Activated T-helper 1 cell treated with anti-CD3 and anti-CD28 coated beads, Interleukin-12 subunit alpha, Interleukin-12 subunit beta, Interleukin-2, Interleukin-4 antibody, amounts not matched to agents 30 ng/mL and 10 ng/mL and 1 ng/mL, durations not matched to agents 14 hours and 24 hours and 36 hours (primary cell): ENCODE measurements around the gene PGPEP1. TPM values are rescaled to one million over a fixed set of nuclear protein-coding genes. Genes with fewer than 3 reads are reported as not detected.

Experiments used
- DNase-seq: peaks from one replicate; pipeline ENCODE4 v3.0.0; 2021; ENCODE audit warnings: low spot score
- H3K27ac Mint-ChIP-seq: one replicate; pipeline ENCODE4 v1.8.0; 2021; ENCODE audit warnings: mild to moderate bottlenecking, mixed read lengths
- H3K27me3 Mint-ChIP-seq: one replicate; pipeline ENCODE4 v1.8.0; 2022; ENCODE audit warnings: mild to moderate bottlenecking, moderate library complexity, mixed read lengths; ENCODE audit not compliant: insufficient read depth
- H3K36me3 Mint-ChIP-seq: one replicate; pipeline ENCODE4 v1.8.0; 2021; ENCODE audit warnings: low read depth, mixed read lengths
- H3K4me1 Mint-ChIP-seq: one replicate; pipeline ENCODE4 v1.8.0; 2021; ENCODE audit warnings: low read depth, mixed read lengths
- H3K4me3 Mint-ChIP-seq: one replicate; pipeline ENCODE4 v1.8.0; 2021; ENCODE audit warnings: mild to moderate bottlenecking, moderate library complexity, mixed read lengths
- H3K9me3 Mint-ChIP-seq: one replicate; pipeline ENCODE4 v1.8.0; 2021; ENCODE audit warnings: mixed read lengths
- intact Hi-C: fragments of 100-400 bp; cut with micrococcal nuclease; formaldehyde crosslinking; loops from one replicate; pipeline ENCODE4 v1.15.1; 2024
- total RNA-seq: library from RNA; stranded (reverse); gene quantifications from 2 replicates; pipeline ENCODE4 v1.2.3, GENCODE V29; 2022

The PGPEP1 gene
- total RNA-seq, 1 donor from 2014 or later = 17.9 TPM

GRCh38 chr19:18326772-18327171, 13.6 kb upstream of the PGPEP1 start:
- intact Hi-C loops = loop anchor here (10.0 kb wide), 1 partner anchor 322 kb away; the partner anchor contains the start of gene ARRDC2
- Mint-ChIP-seq H3K4me3 (no peak overlapping the region), H3K27ac (no peak overlapping the region), H3K36me3 (peaks cover 3% of the 10 kb centered on the region), H3K4me1 (peaks cover 30% of the 10 kb centered on the region), H3K9me3 (no peaks in the 10 kb centered on the region), H3K27me3 (no peaks in the 10 kb centered on the region)
- no peak for DNase-seq

DNA sequence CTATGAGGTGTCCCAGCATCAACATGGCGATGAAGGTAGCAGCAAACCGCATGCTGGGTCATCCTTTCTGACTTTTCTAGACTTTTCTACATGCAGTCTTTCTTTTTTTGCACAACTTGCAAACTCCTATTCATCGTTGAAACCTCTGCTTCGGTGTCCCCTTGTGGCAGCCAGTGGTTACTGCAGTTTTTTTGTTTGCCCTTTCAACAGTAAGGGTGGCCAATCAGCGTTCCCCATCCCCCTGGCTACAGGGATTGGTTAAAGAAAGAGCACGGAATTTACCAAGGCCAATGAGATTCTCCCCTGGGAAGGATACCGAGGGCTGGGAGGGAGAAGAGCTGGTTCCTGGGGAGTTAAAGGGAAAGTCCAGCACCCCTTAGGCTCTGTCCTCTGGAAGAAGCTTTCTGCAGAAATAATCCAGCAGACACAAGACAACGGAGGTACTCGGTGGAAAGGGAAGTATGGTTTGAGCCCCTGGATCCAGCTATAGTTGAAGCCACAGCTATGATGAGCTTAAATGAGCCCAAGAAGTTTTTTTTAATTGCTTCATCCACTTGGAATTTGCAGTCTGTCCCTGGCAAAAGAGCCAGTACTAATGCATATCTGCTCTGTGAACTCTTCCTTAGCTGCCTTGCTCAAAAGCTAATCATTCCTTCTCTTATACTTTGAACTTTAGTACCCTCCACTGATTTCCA, 11.9 kb upstream of the PGPEP1 start:
- Mint-ChIP-seq H3K27me3 (no peaks in the 10 kb centered on the region), H3K4me3 (peak overlapping the region; percentile 31), H3K9me3 (no peaks in the 10 kb centered on the region), H3K27ac (peak overlapping the region; percentile 63), H3K4me1 (peaks cover 19% of the 10 kb centered on the region), H3K36me3 (no peaks in the 10 kb centered on the region)
- intact Hi-C loops = loop anchor here (1.0 to 10.0 kb wide), 4 partner anchors 12 to 324 kb away; partner anchors contain the start of genes ARRDC2, PGPEP1 and RAB3A
- DNase-seq = peak; percentile 86

GRCh38 chr19:18329035-18329376, 11.4 kb upstream of the PGPEP1 start:
- H3K4me3 Mint-ChIP-seq = no peak overlapping the region

GRCh38 chr19:18330868-18331267, 9.5 kb upstream of the PGPEP1 start:
- H3K36me3 Mint-ChIP-seq = no peaks in the 10 kb centered on the region
- no peak for DNase-seq
- H3K27ac Mint-ChIP-seq = no peak overlapping the region
- H3K27me3 Mint-ChIP-seq = no peaks in the 10 kb centered on the region
- no peak overlapping the region for H3K4me3 Mint-ChIP-seq
- intact Hi-C loops = no loop called here
- H3K4me1 Mint-ChIP-seq = peaks cover 12% of the 10 kb centered on the region
- H3K9me3 Mint-ChIP-seq = no peaks in the 10 kb centered on the region

More at GRCh38 chr19:18329035-18329376, 11.4 kb upstream of the PGPEP1 start:
- Mint-ChIP-seq H3K9me3 (no peaks in the 10 kb centered on the region), H3K27ac (no peak overlapping the region), H3K36me3 (no peaks in the 10 kb centered on the region), H3K27me3 (no peaks in the 10 kb centered on the region), H3K4me1 (peaks cover 14% of the 10 kb centered on the region)
- intact Hi-C loops = loop anchor here (10.0 kb wide), 1 partner anchor 324 kb away; the partner anchor contains the start of gene ARRDC2
- no peak for DNase-seq

DNA sequence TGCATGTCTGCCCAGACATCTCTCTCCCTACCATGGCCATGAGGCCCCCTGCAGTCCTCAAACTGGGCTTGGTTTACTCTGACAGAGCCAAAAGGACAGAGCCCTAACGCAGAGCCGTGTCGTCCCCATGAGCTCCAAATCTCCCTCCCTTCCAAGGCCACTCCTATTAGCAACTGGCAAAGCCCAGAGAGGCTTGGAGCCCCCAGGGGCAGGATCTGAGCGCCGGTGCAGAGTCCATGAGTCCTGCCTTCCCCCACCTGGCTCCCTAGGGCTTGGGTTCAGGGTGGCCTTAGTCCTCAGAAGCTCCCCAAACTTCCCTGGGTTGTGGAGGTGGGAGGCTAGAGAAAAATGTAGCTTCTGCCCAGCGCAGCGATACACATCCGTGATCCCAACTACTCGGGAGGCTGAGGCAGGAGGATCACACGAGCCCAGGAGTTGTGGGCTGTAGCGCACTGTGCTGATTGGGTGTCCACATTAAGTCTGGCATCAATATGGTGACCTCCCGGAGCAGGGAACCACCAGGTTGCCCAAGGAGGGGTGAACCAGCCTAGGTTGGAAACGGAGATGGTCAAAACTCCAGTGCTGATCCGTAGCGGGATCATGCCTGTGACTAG, 7.4 kb upstream of the PGPEP1 start:
- H3K36me3 Mint-ChIP-seq = no peaks in the 10 kb centered on the region
- intact Hi-C loops = no loop called here
- no peaks in the 10 kb centered on the region for H3K9me3 Mint-ChIP-seq
- H3K4me1 Mint-ChIP-seq = peaks cover 12% of the 10 kb centered on the region
- H3K27ac Mint-ChIP-seq = no peak overlapping the region
- no peak overlapping the region for H3K4me3 Mint-ChIP-seq
- no peak for DNase-seq
- peaks cover 2% of the 10 kb centered on the region for H3K27me3 Mint-ChIP-seq

- H3K27ac Mint-ChIP-seq = no peak overlapping the region
- H3K4me3 Mint-ChIP-seq = no peak overlapping the region
- H3K36me3 Mint-ChIP-seq = no peaks in the 10 kb centered on the region
- DNase-seq = no peak
- no peaks in the 10 kb centered on the region for H3K9me3 Mint-ChIP-seq
- intact Hi-C loops = no loop called here
- H3K27me3 Mint-ChIP-seq = peaks cover 2% of the 10 kb centered on the region
- peaks cover 5% of the 10 kb centered on the region for H3K4me1 Mint-ChIP-seq
Observed at GRCh38 chr19:18333680-18334079, 6.7 kb upstream of the PGPEP1 start.

- Mint-ChIP-seq H3K36me3 (no peaks in the 10 kb centered on the region), H3K4me3 (no peak overlapping the region), H3K4me1 (peaks cover 7% of the 10 kb centered on the region), H3K27ac (no peak overlapping the region), H3K27me3 (peaks cover 2% of the 10 kb centered on the region), H3K9me3 (no peaks in the 10 kb centered on the region)
- DNase-seq = no peak
- intact Hi-C loops = no loop called here
Observed at GRCh38 chr19:18336121-18336520, 4.3 kb upstream of the PGPEP1 start.

DNA sequence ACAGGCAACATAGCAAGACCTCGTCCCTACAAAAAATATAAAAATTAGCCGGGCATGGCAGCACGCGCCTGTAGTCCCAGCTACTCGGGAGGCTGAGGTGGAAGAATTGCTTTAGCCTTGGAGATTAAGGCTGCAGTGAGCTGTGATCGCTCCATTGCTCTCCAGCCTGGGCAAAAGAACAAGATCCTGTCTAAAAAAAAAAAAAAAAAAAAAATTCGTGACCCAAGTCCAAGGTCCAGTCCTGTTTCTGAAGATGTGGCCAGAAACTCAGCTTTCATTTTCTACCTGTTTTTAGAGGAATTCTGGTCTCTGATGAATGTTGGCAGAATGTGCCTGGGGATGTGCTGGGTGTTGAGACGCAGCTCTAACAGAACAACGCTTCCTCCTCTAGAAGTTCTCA, 1.9 kb upstream of the PGPEP1 start:
- intact Hi-C loops = no loop called here
- H3K4me1 Mint-ChIP-seq = peaks cover 11% of the 10 kb centered on the region

GRCh38 chr19:18339723-18340122, 675 bp upstream of the PGPEP1 start:
- intact Hi-C loops = loop anchor here (1.0 kb wide), 2 partner anchors 11 to 135 kb away; partner anchors contain the start of gene RAB3A
- DNase-seq = no peak

More for the DNA sequence above, 1.9 kb upstream of the PGPEP1 start:
- Mint-ChIP-seq H3K4me3 (peak overlapping the region; percentile 49), H3K36me3 (peaks cover 2% of the 10 kb centered on the region), H3K9me3 (no peaks in the 10 kb centered on the region), H3K27me3 (peaks cover 2% of the 10 kb centered on the region), H3K27ac (no peak overlapping the region)
- DNase-seq = no peak

DNA sequence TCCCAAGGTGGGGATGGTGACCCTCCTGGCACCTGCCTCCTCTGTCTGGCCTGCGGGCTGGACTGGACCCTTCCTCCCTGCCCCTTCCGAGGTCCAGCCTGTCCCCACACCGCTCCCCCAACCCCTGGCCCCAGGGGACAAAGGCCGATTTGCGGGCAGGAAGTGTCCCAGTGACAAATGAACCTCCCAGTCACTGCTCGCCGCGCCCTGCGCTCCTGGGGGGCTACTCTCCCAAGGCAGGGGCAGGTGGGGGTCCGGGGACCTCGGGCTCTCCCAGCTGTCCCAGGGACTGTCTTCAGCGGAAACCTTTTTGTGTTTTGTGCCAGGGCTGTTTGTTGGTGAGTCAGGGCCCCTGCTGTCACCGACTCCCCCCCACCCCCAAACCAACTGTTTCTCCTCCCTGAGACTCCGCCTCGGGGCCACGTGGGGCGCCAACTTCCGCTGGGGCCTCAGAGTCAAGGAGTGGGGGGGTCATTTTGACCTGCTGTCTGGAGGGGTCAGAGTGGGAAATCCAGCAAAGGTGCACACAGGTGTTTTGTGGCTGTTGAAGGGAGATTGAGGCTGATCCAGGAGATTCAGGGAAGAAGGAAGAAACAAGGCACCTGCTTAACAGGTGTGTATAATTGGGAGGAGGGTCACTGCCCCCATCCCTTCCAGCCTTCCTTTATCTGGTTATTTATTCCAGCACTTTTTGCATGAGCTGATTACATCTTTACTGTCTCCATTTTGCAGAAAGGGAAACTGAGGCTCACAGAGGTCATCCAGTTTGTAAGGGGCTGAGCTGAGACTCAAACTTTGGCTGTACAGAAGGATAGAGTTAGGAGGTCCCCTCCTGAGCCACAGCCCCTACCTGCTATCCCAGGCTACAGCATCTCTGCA, 831 bp downstream of the PGPEP1 start:
- Mint-ChIP-seq H3K9me3 (no peaks in the 10 kb centered on the region), H3K27me3 (no peaks in the 10 kb centered on the region), H3K27ac (peak overlapping the region; percentile 83), H3K4me3 (peak overlapping the region; percentile 85), H3K4me1 (peaks cover 11% of the 10 kb centered on the region), H3K36me3 (peaks cover 2% of the 10 kb centered on the region)
- peak; percentile 37 for DNase-seq
- intact Hi-C loops = loop anchor here (1.0 kb wide), 2 partner anchors 13 to 137 kb away; partner anchors contain the start of gene RAB3A

More at GRCh38 chr19:18339723-18340122, 675 bp upstream of the PGPEP1 start:
- H3K27me3 Mint-ChIP-seq = peaks cover 2% of the 10 kb centered on the region
- H3K27ac Mint-ChIP-seq = peak overlapping the region; percentile 86
- peaks cover 2% of the 10 kb centered on the region for H3K36me3 Mint-ChIP-seq
- H3K4me3 Mint-ChIP-seq = peak overlapping the region; percentile 90
- H3K4me1 Mint-ChIP-seq = peaks cover 11% of the 10 kb centered on the region
- H3K9me3 Mint-ChIP-seq = no peaks in the 10 kb centered on the region

- Mint-ChIP-seq H3K4me3 (peak overlapping the region; percentile 85), H3K27ac (no peak overlapping the region), H3K9me3 (no peaks in the 10 kb centered on the region), H3K4me1 (peaks cover 11% of the 10 kb centered on the region), H3K27me3 (no peaks in the 10 kb centered on the region), H3K36me3 (peaks cover 5% of the 10 kb centered on the region)
- DNase-seq = no peak
- intact Hi-C loops = no loop called here
Observed at GRCh38 chr19:18342090-18342632, 1.8 kb downstream of the PGPEP1 start.

- Mint-ChIP-seq H3K4me3 (no peak overlapping the region), H3K27me3 (no peaks in the 10 kb centered on the region), H3K36me3 (peaks cover 7% of the 10 kb centered on the region), H3K9me3 (no peaks in the 10 kb centered on the region), H3K4me1 (peaks cover 9% of the 10 kb centered on the region), H3K27ac (no peak overlapping the region)
- no peak for DNase-seq
- intact Hi-C loops = no loop called here
Observed at GRCh38 chr19:18344582-18344950, 4.2 kb downstream of the PGPEP1 start.
